ENCODE data around the gene NPW. TPM values are rescaled to one million over a fixed set of nuclear protein-coding genes. Genes with fewer than 3 reads are reported as not detected.

The NPW gene
- total and polyA plus RNA-seq, 2 donors (not counting 3 experiments of a cell fraction or from before 2014, with no cell fraction given) = 0.84 to 3.3 TPM

DNA sequence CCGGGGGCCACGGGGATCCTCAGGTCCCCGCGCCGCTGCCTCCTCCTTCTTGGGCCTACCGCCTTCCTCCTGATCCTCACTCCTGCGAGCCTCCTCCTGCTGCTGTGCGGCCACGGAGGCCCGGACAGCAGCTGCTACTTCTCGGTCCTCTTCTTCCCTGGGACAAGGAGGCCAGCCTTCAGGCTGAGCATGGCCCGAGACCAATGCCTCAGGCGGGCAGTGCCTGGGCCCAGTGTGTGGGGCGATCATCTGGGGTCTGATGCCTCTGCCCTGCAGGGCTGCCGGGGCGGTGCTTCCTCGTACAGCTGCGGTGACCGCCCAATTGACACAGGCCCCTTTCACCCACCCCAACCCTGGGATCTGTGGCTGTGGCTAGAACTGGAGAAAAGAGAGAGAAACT, 18.6 kb upstream of the NPW start:
- ChIA-PET POLR2A (no interaction called here), CTCF (interaction anchor here (1.9 kb wide), 1 partner anchor 140 kb away, joined by 12 read pairs; no protein-coding TSS in a partner anchor)
- Histone ChIP-seq H3K9ac (replicated peaks; ENCODE audit: extremely low read depth, insufficient read depth, low read length) (no peak overlapping the region), H3K27ac (ENCODE audit: insufficient read depth, low read depth, low read length) (no peak overlapping the region), H2AFZ (ENCODE audit: low read depth, low read length) (no peak overlapping the region), H3K79me2 (ENCODE audit: control insufficient read depth, insufficient read depth, low read length) (peaks cover 34% of the 10 kb centered on the region), H3K27me3 (ENCODE audit: control insufficient read depth in 2 of 2, insufficient read depth in 2 of 2, low read length in 2 of 2) (no peaks in the 10 kb centered on the region), H3K36me3 (ENCODE audit: control insufficient read depth in 2 of 2, extremely low read depth in 1 of 2, insufficient read depth in 2 of 2, low read length in 2 of 2) (peaks cover 0 to 53% of the 10 kb centered on the region in 2 experiments), H3K4me1 (ENCODE audit: control insufficient read depth, extremely low read depth, insufficient read depth, low read length) (peaks cover 18% of the 10 kb centered on the region), H3K4me2 (ENCODE audit: insufficient read depth, low read length) (no peak overlapping the region), H3K4me3 (replicated peaks in 1 of 3; ENCODE audit: insufficient read depth in 1 of 3, low read depth in 1 of 3, low read length in 3 of 3) (no peak overlapping the region), H3K9me3 (replicated peaks; ENCODE audit: control insufficient read depth, insufficient read depth, low read length) (no peaks in the 10 kb centered on the region), H4K20me1 (replicated peaks; ENCODE audit: control insufficient read depth, extremely low read depth, insufficient read depth, low read length) (no peaks in the 10 kb centered on the region), H3K9me1 (replicated peaks; ENCODE audit: control insufficient read depth, extremely low read depth, insufficient read depth, low read length) (no peaks in the 10 kb centered on the region)
- no TSS peak for BruUV-seq (replicated peaks)
- TF ChIP-seq MYC (IDR thresholded peaks at IDR 0.05; ENCODE audit: low read depth, low read length) (no peak), POLR2A (IDR thresholded peaks at IDR 0.05; ENCODE audit: low read depth, low read length) (no peak), JUN (IDR thresholded peaks at IDR 0.05; ENCODE audit: borderline replicate concordance, insufficient read depth, insufficient read length, low read depth) (no peak), FOS (IDR thresholded peaks at IDR 0.05; ENCODE audit: borderline replicate concordance, insufficient read depth, low read length) (no peak), POLR2AphosphoS5 (IDR thresholded peaks at IDR 0.05; ENCODE audit: insufficient read depth, low read depth, low read length) (no peak), EZH2 (IDR thresholded peaks at IDR 0.05; ENCODE audit: borderline replicate concordance, low read depth, low read length, severe bottlenecking) (no peak), GATA2 (IDR thresholded peaks at IDR 0.05; ENCODE audit: insufficient read depth, insufficient read length, low read depth, low read length) (no peak)
- TF ChIP-seq, protein P1, sequence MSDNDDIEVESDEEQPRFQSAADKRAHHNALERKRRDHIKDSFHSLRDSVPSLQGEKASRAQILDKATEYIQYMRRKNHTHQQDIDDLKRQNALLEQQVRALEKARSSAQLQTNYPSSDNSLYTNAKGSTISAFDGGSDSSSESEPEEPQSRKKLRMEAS (IDR thresholded peaks at IDR 0.05; ENCODE audit: insufficient read depth, insufficient read length) = no peak
- TF ChIP-seq, protein P2, sequence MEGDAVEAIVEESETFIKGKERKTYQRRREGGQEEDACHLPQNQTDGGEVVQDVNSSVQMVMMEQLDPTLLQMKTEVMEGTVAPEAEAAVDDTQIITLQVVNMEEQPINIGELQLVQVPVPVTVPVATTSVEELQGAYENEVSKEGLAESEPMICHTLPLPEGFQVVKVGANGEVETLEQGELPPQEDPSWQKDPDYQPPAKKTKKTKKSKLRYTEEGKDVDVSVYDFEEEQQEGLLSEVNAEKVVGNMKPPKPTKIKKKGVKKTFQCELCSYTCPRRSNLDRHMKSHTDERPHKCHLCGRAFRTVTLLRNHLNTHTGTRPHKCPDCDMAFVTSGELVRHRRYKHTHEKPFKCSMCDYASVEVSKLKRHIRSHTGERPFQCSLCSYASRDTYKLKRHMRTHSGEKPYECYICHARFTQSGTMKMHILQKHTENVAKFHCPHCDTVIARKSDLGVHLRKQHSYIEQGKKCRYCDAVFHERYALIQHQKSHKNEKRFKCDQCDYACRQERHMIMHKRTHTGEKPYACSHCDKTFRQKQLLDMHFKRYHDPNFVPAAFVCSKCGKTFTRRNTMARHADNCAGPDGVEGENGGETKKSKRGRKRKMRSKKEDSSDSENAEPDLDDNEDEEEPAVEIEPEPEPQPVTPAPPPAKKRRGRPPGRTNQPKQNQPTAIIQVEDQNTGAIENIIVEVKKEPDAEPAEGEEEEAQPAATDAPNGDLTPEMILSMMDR (IDR thresholded peaks at IDR 0.05; ENCODE audit: extremely low read depth in 1 of 2, insufficient read depth in 1 of 2, low read depth in 1 of 2, low read length in 2 of 2) = no peak
- no peak for FAIRE-seq
- DNase-seq (ENCODE audit: low read depth, low spot score) = no peak
- intact Hi-C loops (cut with micrococcal nuclease) (no loop called here), dilution Hi-C loops (cut with MboI; ENCODE audit: extremely low pct_ligation_motif_present, low sequenced_read_pairs) (no loop called here)
